Astrocyte (in vitro differentiated cells and primary cell): ENCODE results near the gene AKAP13. TPM values are rescaled to one million over a fixed set of nuclear protein-coding genes. Genes with fewer than 3 reads are reported as not detected.

Source experiments
- DNase-seq: peaks from one replicate; pipeline ENCODE4 v3.0.0-alpha.2; 2010; ENCODE audit warnings: low read depth
- FAIRE-seq: peaks from 2 replicates; lab custom pipeline; 2011; peaks lifted over from hg19 to GRCh38; lab: Jason Lieb, UNC
- H2AFZ ChIP-seq: 2 replicates; pipeline ENCODE4 v1.6.0; 2012; ENCODE audit warnings: low read depth, low read length, inconsistent platforms
- H3K27ac ChIP-seq: 2 replicates; pipeline ENCODE4 v1.5.1; 2011; ENCODE audit warnings: low read depth, low read length, inconsistent platforms
- H3K27me3 ChIP-seq: 2 replicates; pipeline ENCODE4 v1.6.0; 2011; ENCODE audit warnings: low read length, inconsistent platforms; ENCODE audit not compliant: insufficient read depth
- H3K36me3 ChIP-seq: 2 replicates; pipeline ENCODE4 v1.5.1; 2011; ENCODE audit warnings: low read length, inconsistent platforms; ENCODE audit not compliant: insufficient read depth
- H3K4me1 ChIP-seq: 2 replicates; pipeline ENCODE4 v1.5.1; 2011; ENCODE audit warnings: low read length, inconsistent platforms; ENCODE audit not compliant: insufficient read depth
- H3K4me2 ChIP-seq: 2 replicates; pipeline ENCODE4 v1.6.0; 2012; ENCODE audit warnings: low read length, inconsistent platforms
- H3K4me3 ChIP-seq: 2 replicates; pipeline ENCODE4 v1.5.1; 2011; ENCODE audit warnings: low read depth, mild to moderate bottlenecking, low read length, inconsistent platforms; ENCODE audit not compliant: insufficient read depth
- H3K79me2 ChIP-seq: 2 replicates; pipeline ENCODE4 v1.6.0; 2012; ENCODE audit warnings: mild to moderate bottlenecking, low read length, inconsistent platforms; ENCODE audit not compliant: insufficient read depth
- H3K9ac ChIP-seq: 2 replicates; pipeline ENCODE4 v1.6.0; 2012; ENCODE audit warnings: mild to moderate bottlenecking, low read length, inconsistent platforms
- H3K9me3 ChIP-seq: 2 replicates; pipeline ENCODE4 v1.5.1; 2012; ENCODE audit warnings: low read depth, mild to moderate bottlenecking, low read length, inconsistent platforms; ENCODE audit not compliant: insufficient read depth
- H4K20me1 ChIP-seq: 2 replicates; pipeline ENCODE4 v1.6.0; 2012; ENCODE audit warnings: low read length, inconsistent platforms; ENCODE audit not compliant: insufficient read depth
- H3K27ac Mint-ChIP-seq: one replicate; pipeline ENCODE4 v1.8.0; 2021; ENCODE audit warnings: mild to moderate bottlenecking, mixed read lengths; ENCODE audit not compliant: unreplicated experiment
- H3K27me3 Mint-ChIP-seq: one replicate; pipeline ENCODE4 v1.8.0; 2021; ENCODE audit warnings: low read depth, mixed read lengths; ENCODE audit not compliant: unreplicated experiment
- H3K36me3 Mint-ChIP-seq: one replicate; pipeline ENCODE4 v1.8.0; 2021; ENCODE audit warnings: low read depth, mixed read lengths; ENCODE audit not compliant: unreplicated experiment
- H3K4me1 Mint-ChIP-seq: one replicate; pipeline ENCODE4 v1.8.0; 2021; ENCODE audit warnings: low read depth, mixed read lengths; ENCODE audit not compliant: unreplicated experiment
- H3K4me3 Mint-ChIP-seq: one replicate; pipeline ENCODE4 v1.8.0; 2021; ENCODE audit warnings: mild to moderate bottlenecking, moderate library complexity, mixed read lengths; ENCODE audit not compliant: unreplicated experiment
- H3K9me3 Mint-ChIP-seq: one replicate; pipeline ENCODE4 v1.8.0; 2021; ENCODE audit warnings: mild to moderate bottlenecking, mixed read lengths; ENCODE audit not compliant: unreplicated experiment
- CTCF ChIP-seq: IDR thresholded peaks from 2 replicates; pipeline ENCODE4 v1.5.1; 2011; ENCODE audit warnings: low read depth, mild to moderate bottlenecking, inconsistent platforms, low read length, moderate library complexity; ENCODE audit not compliant: insufficient read depth
- EZH2 ChIP-seq: IDR thresholded peaks from 2 replicates; pipeline ENCODE4 v1.6.1; 2012; ENCODE audit warnings: mild to moderate bottlenecking, low read length, inconsistent platforms; ENCODE audit not compliant: insufficient read depth
- total RNA-seq: library from RNA; stranded (reverse); gene quantifications from 2 replicates; pipeline ENCODE4 v1.2.1, GENCODE V29; 2021

AKAP13 gene
- total RNA-seq, 1 donor from 2014 or later = 98.2 TPM

DNA sequence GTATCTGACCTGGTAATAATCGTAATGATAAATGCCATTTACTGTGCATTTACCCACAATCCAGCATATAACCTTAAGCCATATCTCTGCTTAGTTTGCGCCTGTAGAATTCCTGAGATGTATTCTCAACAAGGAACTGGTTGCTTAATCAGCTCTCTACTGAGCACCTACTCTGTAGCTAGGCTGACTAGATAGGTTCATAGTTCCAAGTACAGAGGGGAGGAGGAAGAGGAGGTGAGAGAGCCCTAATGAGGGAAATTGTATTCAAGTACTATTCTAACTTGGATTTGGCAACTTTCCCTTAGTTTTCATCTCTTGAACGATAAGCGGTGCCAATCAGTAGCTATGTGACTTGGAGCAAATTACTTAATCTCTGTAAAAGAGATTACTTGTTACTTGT lies 5.6 kb upstream of the AKAP13 start:
- no peak overlapping the region for H2AFZ ChIP-seq
- Mint-ChIP-seq H3K27ac (no peak overlapping the region), H3K9me3 (no peaks in the 10 kb centered on the region), H3K4me1 (no peaks in the 10 kb centered on the region), H3K36me3 (no peaks in the 10 kb centered on the region), H3K27me3 (no peaks in the 10 kb centered on the region), H3K4me3 (no peak overlapping the region)
- no peaks in the 10 kb centered on the region for H3K36me3 ChIP-seq
- H3K27ac ChIP-seq = no peak overlapping the region
- H3K9ac ChIP-seq = no peak overlapping the region
- no peaks in the 10 kb centered on the region for H3K9me3 ChIP-seq
- no peak overlapping the region for H3K4me3 ChIP-seq
- DNase-seq (no peak), FAIRE-seq (no peak)
- no peaks in the 10 kb centered on the region for H3K79me2 ChIP-seq
- H3K4me2 ChIP-seq = no peak overlapping the region
- TF ChIP-seq CTCF (no peak), EZH2 (no peak)
- H3K27me3 ChIP-seq = no peaks in the 10 kb centered on the region
- peaks cover 2% of the 10 kb centered on the region for H3K4me1 ChIP-seq
- no peaks in the 10 kb centered on the region for H4K20me1 ChIP-seq

DNA sequence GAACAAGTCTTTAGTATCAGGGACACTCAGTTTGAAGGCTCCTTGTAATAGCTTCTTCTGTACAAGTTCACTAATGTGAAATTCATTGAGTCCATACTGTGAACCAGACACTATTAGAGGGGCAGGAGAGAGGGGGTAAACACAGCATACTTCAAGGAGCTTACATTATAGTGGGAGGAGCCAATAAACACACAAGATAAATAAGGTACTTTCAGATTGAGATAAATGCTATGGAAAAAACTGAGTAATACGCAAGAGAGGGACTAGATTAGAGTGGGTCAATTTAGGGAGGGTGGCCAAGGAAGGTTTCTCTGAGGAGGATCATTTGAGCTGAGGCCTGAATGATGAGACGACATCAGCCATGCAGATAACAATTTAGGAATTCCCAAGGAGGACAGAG lies 3.1 kb upstream of the AKAP13 start:
- Histone ChIP-seq H3K9me3 (no peaks in the 10 kb centered on the region), H3K36me3 (no peaks in the 10 kb centered on the region), H3K79me2 (peaks cover 14% of the 10 kb centered on the region), H3K27ac (no peak overlapping the region), H3K4me1 (peaks cover 9% of the 10 kb centered on the region), H2AFZ (no peak overlapping the region), H3K9ac (no peak overlapping the region), H4K20me1 (peaks cover 9% of the 10 kb centered on the region), H3K4me3 (no peak overlapping the region), H3K4me2 (no peak overlapping the region), H3K27me3 (no peaks in the 10 kb centered on the region)
- no peaks in the 10 kb centered on the region for H3K36me3 Mint-ChIP-seq
- H3K27me3 Mint-ChIP-seq = no peaks in the 10 kb centered on the region
- H3K27ac Mint-ChIP-seq = no peak overlapping the region
- TF ChIP-seq EZH2 (no peak), CTCF (no peak)
- no peaks in the 10 kb centered on the region for H3K9me3 Mint-ChIP-seq
- FAIRE-seq = no peak
- DNase-seq = no peak
- H3K4me3 Mint-ChIP-seq = no peak overlapping the region
- peaks cover 1% of the 10 kb centered on the region for H3K4me1 Mint-ChIP-seq

DNA sequence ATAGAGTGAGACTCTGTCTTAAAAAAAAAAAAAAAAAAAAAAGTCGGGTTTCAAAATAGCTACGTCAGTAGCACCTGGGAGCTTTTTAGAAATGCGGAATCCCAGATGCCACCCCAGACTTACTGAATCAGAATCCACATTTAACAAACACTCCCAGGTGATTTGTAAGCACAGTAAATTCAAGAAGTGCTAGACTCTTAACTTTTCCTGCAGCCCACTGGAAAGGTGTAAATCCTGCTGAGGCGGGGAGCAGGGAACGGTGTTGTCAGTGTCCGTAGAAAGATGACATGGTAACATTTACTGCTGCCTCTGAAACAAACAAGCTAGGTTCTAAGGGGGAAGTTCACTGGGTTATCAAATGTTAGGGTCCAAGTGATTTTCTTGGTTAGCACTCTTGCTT lies 2.4 kb upstream of the AKAP13 start:
- no peak for FAIRE-seq
- H3K27me3 Mint-ChIP-seq = no peaks in the 10 kb centered on the region

More for the DNA sequence above, 2.4 kb upstream of the AKAP13 start:
- H3K79me2 ChIP-seq = peaks cover 21% of the 10 kb centered on the region
- H3K27me3 ChIP-seq = no peaks in the 10 kb centered on the region
- Mint-ChIP-seq H3K4me3 (no peak overlapping the region), H3K4me1 (peaks cover 7% of the 10 kb centered on the region), H3K9me3 (no peaks in the 10 kb centered on the region), H3K27ac (no peak overlapping the region), H3K36me3 (no peaks in the 10 kb centered on the region)
- DNase-seq = no peak
- H3K36me3 ChIP-seq = no peaks in the 10 kb centered on the region
- no peak overlapping the region for H3K4me3 ChIP-seq
- H3K4me1 ChIP-seq = peaks cover 9% of the 10 kb centered on the region
- no peak overlapping the region for H3K4me2 ChIP-seq
- H3K9me3 ChIP-seq = no peaks in the 10 kb centered on the region
- no peak overlapping the region for H3K9ac ChIP-seq
- H4K20me1 ChIP-seq = peaks cover 16% of the 10 kb centered on the region
- no peak overlapping the region for H3K27ac ChIP-seq
- no peak for TF ChIP-seq CTCF
- TF ChIP-seq EZH2 = no peak
- H2AFZ ChIP-seq = no peak overlapping the region
